HepG2 (cell line): ENCODE data around the gene DOK4. TPM values are rescaled to one million over a fixed set of nuclear protein-coding genes. Genes with fewer than 3 reads are reported as not detected.

Experiments used
- CHCHD3 ChIP-seq: sonication (generic); formaldehyde crosslinking; IDR thresholded peaks from 2 replicates; pipeline ENCODE4 v1.8.0; 2022; ENCODE audit warnings: mild to moderate bottlenecking, missing genetic modification reagents, moderate library complexity
- ESRRA ChIP-seq: sonication (generic); formaldehyde crosslinking; IDR thresholded peaks from 2 replicates; pipeline ENCODE4 v1.5.1; 2020; ENCODE audit warnings: mild to moderate bottlenecking, low read depth, missing genetic modification reagents
- KDM5A ChIP-seq: fragments of 200-600 bp; sonication (generic); IDR thresholded peaks from 2 replicates; pipeline ENCODE4 v1.7.0; 2018; ENCODE audit warnings: antibody characterized with exemption, mild to moderate bottlenecking, low read length, borderline replicate concordance
- KLF16 ChIP-seq, 2 experiments: sonication (generic) in 1 of 2; formaldehyde crosslinking in 1 of 2; IDR thresholded peaks; 2 replicates each; pipeline versions ENCODE4 v1.6.1 to v1.8.0; 2016 to 2023; ENCODE audit warnings: missing genetic modification reagents in 2 of 2, missing compliant biosample characterization in 1 of 2
- MAFK ChIP-seq, 2 experiments: IDR thresholded peaks in 1 of 2; conservative IDR thresholded peaks in 1 of 2; 2 replicates each; pipeline ENCODE4 v1.6.1; 2011; ENCODE audit warnings: improper control_type of control experiment in 2 of 2, low read length in 2 of 2
- NFATC3 ChIP-seq: sonication (generic); formaldehyde crosslinking; IDR thresholded peaks from 2 replicates; pipeline ENCODE4 v1.5.1; 2020; ENCODE audit warnings: mild to moderate bottlenecking, missing genetic modification reagents
- NFE2L1 ChIP-seq: sonication (generic); formaldehyde crosslinking; IDR thresholded peaks from 2 replicates; pipeline ENCODE4 v1.4.0; 2020; ENCODE audit warnings: missing genetic modification reagents, mild to moderate bottlenecking, borderline replicate concordance
- PAF1 ChIP-seq: IDR thresholded peaks from 2 replicates; pipeline ENCODE4 v1.6.1; 2016; ENCODE audit warnings: missing genetic modification reagents, missing compliant biosample characterization
- PHF20 ChIP-seq: sonication (generic); formaldehyde crosslinking; IDR thresholded peaks from 2 replicates; pipeline ENCODE4 v1.5.0; 2020; ENCODE audit warnings: mild to moderate bottlenecking, missing genetic modification reagents
- RARA ChIP-seq: IDR thresholded peaks from 2 replicates; pipeline ENCODE4 v1.6.1; 2016; ENCODE audit warnings: missing genetic modification reagents, missing compliant biosample characterization
- RFX5 ChIP-seq: IDR thresholded peaks from 2 replicates; pipeline ENCODE4 v1.6.1; 2011; ENCODE audit warnings: low read depth, low read length, improper control_type of control experiment
- SIX1 ChIP-seq: sonication (generic); formaldehyde crosslinking; IDR thresholded peaks from 2 replicates; pipeline ENCODE4 v1.4.0; 2020; ENCODE audit warnings: missing genetic modification reagents, borderline replicate concordance
- SUZ12 ChIP-seq: fragments of 150-350 bp; IDR thresholded peaks from 2 replicates; pipeline ENCODE4 v1.6.1; 2014; ENCODE audit warnings: low read depth, low read length
- THAP11 ChIP-seq: IDR thresholded peaks from 2 replicates; pipeline ENCODE4 v1.6.1; 2016; ENCODE audit warnings: missing biosample characterization, missing genetic modification reagents
- YEATS4 ChIP-seq: sonication (generic); formaldehyde crosslinking; IDR thresholded peaks from 2 replicates; pipeline ENCODE4 v1.4.0; 2020; ENCODE audit warnings: missing genetic modification reagents, borderline replicate concordance
- ZIK1 ChIP-seq: sonication (generic); formaldehyde crosslinking; IDR thresholded peaks from 2 replicates; pipeline ENCODE4 v1.5.0; 2020; ENCODE audit warnings: mild to moderate bottlenecking, low read depth, missing genetic modification reagents, borderline replicate concordance
- ZNF761 ChIP-seq: sonication (generic); formaldehyde crosslinking; conservative IDR thresholded peaks from 2 replicates; pipeline ENCODE4 v1.4.0; 2020; ENCODE audit warnings: mild to moderate bottlenecking, missing genetic modification reagents
- ZNF841 ChIP-seq: sonication (generic); formaldehyde crosslinking; IDR thresholded peaks from 2 replicates; pipeline ENCODE4 v1.8.1; 2023; ENCODE audit warnings: missing genetic modification reagents, borderline replicate concordance
- ZSCAN29 ChIP-seq: sonication (generic); formaldehyde crosslinking; conservative IDR thresholded peaks from 2 replicates; pipeline ENCODE4 v1.4.0; 2020; ENCODE audit warnings: mild to moderate bottlenecking, missing genetic modification reagents
- polyA plus RNA-seq, 8 experiments: library from polyadenylated mRNA; depleted of rRNA in 3 of 8; stranded (reverse) in 7 of 8; unstranded in 1 of 8; fragments of >200 nt; fragmentation: Illumina TruSeq in 4 of 8; extraction: Trizol in 4 of 8; gene quantifications; 2 replicates each; pipeline versions ENCODE4 v1.2.1 to v1.2.3, GENCODE V29; 2011 to 2016; ENCODE audit warnings: low read depth in 4 of 8, missing spikeins in 1 of 8, mixed read lengths in 1 of 8; ENCODE audit not compliant: insufficient read depth in 1 of 8
- total RNA-seq, 5 experiments: library from RNA; depleted of rRNA; stranded (reverse); fragments of >200 nt; fragmentation: Illumina TruSeq; extraction: Trizol; gene quantifications; 2 replicates each; pipeline ENCODE4 v1.2.3, GENCODE V29; 2016; ENCODE audit warnings: low read depth in 1 of 5
- TF ChIP-seq, protein P1 (sequence below): sonication (generic); formaldehyde crosslinking; IDR thresholded peaks from 2 replicates; pipeline ENCODE4 v1.4.0; 2020; ENCODE audit warnings: missing genetic modification reagents
- TF ChIP-seq, protein P2 (sequence below): sonication (generic); formaldehyde crosslinking; IDR thresholded peaks from 2 replicates; pipeline ENCODE4 v1.9.0; 2021; ENCODE audit warnings: missing genetic modification reagents, borderline replicate concordance
- TF ChIP-seq, protein P3 (sequence below): sonication (generic); formaldehyde crosslinking; IDR thresholded peaks from 2 replicates; pipeline ENCODE4 v1.4.0; 2020; ENCODE audit warnings: missing genetic modification reagents, low read depth, mild to moderate bottlenecking, borderline replicate concordance
- TF ChIP-seq, protein P4 (sequence below): sonication (generic); formaldehyde crosslinking; conservative IDR thresholded peaks from 2 replicates; pipeline ENCODE4 v1.4.0; 2020; ENCODE audit warnings: missing genetic modification reagents
- TF ChIP-seq, protein P5 (sequence below): sonication (generic); formaldehyde crosslinking; IDR thresholded peaks from 2 replicates; pipeline ENCODE4 v1.4.0; 2020; ENCODE audit warnings: missing genetic modification reagents, borderline replicate concordance

The DOK4 gene
- total and polyA plus RNA-seq, 2 of the 13 experiments (the other 11 are each of a cell fraction or from before 2014, with no cell fraction given): 52.7 to 70.0 TPM

DNA sequence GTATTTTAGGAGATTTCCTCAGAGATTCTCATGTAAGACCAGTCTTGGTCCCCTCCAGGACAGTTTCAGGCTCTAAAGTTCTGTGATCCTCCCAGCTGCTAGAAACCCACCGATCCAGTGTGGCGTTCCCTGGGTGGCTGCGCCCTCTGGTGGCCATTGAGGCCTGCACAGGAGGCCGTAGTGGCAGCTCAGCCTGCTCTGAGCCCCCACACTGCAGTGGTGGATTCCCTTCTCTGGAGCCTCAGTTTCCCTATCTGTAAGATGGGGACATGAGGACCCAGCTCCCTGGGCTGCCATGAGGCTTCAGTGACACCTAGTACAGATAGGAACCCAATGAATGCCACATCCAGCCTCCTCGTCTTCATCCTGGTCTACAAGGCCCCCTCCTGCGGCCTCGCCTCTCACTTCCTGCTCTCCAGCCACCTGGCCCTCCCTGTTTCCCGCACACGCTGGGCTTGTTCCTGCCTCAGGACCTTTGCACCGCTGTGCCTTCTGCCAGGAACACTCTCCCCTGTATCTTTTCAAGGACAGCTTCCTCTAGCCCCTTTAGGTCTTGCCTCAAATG lies 33.6 kb upstream of the DOK4 start (continued):
- TF ChIP-seq, protein P1, sequence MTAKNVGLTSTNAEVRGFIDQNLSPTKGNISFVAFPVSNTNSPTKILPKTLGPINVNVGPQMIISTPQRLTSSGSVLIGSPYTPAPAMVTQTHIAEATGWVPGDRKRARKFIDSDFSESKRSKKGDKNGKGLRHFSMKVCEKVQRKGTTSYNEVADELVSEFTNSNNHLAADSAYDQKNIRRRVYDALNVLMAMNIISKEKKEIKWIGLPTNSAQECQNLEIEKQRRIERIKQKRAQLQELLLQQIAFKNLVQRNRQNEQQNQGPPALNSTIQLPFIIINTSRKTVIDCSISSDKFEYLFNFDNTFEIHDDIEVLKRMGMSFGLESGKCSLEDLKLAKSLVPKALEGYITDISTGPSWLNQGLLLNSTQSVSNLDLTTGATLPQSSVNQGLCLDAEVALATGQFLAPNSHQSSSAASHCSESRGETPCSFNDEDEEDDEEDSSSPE (CRISPR knock-in tag): no peak
- TF ChIP-seq YEATS4 (CRISPR knock-in tag): no peak
- TF ChIP-seq KDM5A: no peak
- no peak for TF ChIP-seq RARA (CRISPR knock-in tag)
- TF ChIP-seq ZSCAN29 (CRISPR knock-in tag): no peak
- no peak for TF ChIP-seq PHF20 (CRISPR knock-in tag)
- 0 out of 2 replicates have a peak, but pooled peaks have one; percentile 59 for TF ChIP-seq CHCHD3 (CRISPR knock-in tag)
- TF ChIP-seq THAP11 (CRISPR knock-in tag): peak; percentile 64; the same call in 1 of the 2 replicates
- no peak for TF ChIP-seq ZNF761
- no peak for TF ChIP-seq PAF1 (CRISPR knock-in tag)
- TF ChIP-seq SUZ12: no peak
- TF ChIP-seq, protein P2, sequence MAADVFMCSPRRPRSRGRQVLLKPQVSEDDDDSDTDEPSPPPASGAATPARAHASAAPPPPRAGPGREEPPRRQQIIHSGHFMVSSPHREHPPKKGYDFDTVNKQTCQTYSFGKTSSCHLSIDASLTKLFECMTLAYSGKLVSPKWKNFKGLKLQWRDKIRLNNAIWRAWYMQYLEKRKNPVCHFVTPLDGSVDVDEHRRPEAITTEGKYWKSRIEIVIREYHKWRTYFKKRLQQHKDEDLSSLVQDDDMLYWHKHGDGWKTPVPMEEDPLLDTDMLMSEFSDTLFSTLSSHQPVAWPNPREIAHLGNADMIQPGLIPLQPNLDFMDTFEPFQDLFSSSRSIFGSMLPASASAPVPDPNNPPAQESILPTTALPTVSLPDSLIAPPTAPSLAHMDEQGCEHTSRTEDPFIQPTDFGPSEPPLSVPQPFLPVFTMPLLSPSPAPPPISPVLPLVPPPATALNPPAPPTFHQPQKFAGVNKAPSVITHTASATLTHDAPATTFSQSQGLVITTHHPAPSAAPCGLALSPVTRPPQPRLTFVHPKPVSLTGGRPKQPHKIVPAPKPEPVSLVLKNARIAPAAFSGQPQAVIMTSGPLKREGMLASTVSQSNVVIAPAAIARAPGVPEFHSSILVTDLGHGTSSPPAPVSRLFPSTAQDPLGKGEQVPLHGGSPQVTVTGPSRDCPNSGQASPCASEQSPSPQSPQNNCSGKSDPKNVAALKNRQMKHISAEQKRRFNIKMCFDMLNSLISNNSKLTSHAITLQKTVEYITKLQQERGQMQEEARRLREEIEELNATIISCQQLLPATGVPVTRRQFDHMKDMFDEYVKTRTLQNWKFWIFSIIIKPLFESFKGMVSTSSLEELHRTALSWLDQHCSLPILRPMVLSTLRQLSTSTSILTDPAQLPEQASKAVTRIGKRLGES (CRISPR knock-in tag): no peak
- no peak for TF ChIP-seq SIX1
- TF ChIP-seq, protein P3, sequence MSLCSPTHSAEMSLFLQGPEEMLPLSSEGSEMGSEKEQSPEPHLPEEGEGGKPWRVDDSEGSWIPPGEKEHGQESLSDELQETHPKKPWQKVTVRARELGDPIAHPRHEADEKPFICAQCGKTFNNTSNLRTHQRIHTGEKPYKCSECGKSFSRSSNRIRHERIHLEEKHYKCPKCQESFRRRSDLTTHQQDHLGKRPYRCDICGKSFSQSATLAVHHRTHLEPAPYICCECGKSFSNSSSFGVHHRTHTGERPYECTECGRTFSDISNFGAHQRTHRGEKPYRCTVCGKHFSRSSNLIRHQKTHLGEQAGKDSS (CRISPR knock-in tag): peak; percentile 53; the same call in 1 of the 2 replicates
- no peak for TF ChIP-seq ESRRA (CRISPR knock-in tag)
- no peak for TF ChIP-seq RFX5
- TF ChIP-seq KLF16 (CRISPR knock-in tag; IDR thresholded peaks at IDR 0.05): 0 out of 4 replicates have a peak, but pooled peaks of 1 of the 2 experiments have one; percentile 61
- TF ChIP-seq, protein P4, sequence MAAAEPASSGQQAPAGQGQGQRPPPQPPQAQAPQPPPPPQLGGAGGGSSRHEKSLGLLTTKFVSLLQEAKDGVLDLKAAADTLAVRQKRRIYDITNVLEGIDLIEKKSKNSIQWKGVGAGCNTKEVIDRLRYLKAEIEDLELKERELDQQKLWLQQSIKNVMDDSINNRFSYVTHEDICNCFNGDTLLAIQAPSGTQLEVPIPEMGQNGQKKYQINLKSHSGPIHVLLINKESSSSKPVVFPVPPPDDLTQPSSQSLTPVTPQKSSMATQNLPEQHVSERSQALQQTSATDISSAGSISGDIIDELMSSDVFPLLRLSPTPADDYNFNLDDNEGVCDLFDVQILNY (CRISPR knock-in tag): no peak
- no peak for TF ChIP-seq ZNF841 (CRISPR knock-in tag)
- TF ChIP-seq ZIK1 (CRISPR knock-in tag): no peak
- no peak for TF ChIP-seq MAFK (conservative IDR thresholded peaks at IDR 0.05 in 1 of 2, IDR thresholded peaks at IDR 0.05 in 1 of 2; ENCODE audit: low read length in 2 of 2)
- TF ChIP-seq NFE2L1 (CRISPR knock-in tag): no peak
- TF ChIP-seq NFATC3 (CRISPR knock-in tag): no peak
- TF ChIP-seq, protein P5, sequence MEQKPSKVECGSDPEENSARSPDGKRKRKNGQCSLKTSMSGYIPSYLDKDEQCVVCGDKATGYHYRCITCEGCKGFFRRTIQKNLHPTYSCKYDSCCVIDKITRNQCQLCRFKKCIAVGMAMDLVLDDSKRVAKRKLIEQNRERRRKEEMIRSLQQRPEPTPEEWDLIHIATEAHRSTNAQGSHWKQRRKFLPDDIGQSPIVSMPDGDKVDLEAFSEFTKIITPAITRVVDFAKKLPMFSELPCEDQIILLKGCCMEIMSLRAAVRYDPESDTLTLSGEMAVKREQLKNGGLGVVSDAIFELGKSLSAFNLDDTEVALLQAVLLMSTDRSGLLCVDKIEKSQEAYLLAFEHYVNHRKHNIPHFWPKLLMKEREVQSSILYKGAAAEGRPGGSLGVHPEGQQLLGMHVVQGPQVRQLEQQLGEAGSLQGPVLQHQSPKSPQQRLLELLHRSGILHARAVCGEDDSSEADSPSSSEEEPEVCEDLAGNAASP: peak; percentile 54; the same call in 1 of the 2 replicates
